GM12878 (cell line): ENCODE results near the gene LRRC74B.

Experiments used
- CBX5 ChIP-seq: sonication (generic); IDR thresholded peaks from 2 replicates; pipeline ENCODE4 v1.6.1; 2016; ENCODE audit warnings: low read depth, moderate library complexity, mild to moderate bottlenecking, inconsistent platforms
- CREM ChIP-seq: IDR thresholded peaks from 2 replicates; pipeline ENCODE4 v1.6.1; 2014; ENCODE audit warnings: antibody characterized with exemption, low read depth
- CTCF ChIP-seq, 3 experiments: IDR thresholded peaks in 2 of 3; conservative IDR thresholded peaks in 1 of 3; 2 replicates each; pipeline ENCODE4 v1.5.1; 2011; ENCODE audit warnings: low read depth in 3 of 3, low read length in 3 of 3, mild to moderate bottlenecking in 3 of 3, control low read depth in 2 of 3, moderate library complexity in 2 of 3, inconsistent platforms in 1 of 3, mixed read lengths in 1 of 3; ENCODE audit not compliant: control insufficient read depth in 2 of 3, insufficient read depth in 1 of 3; ENCODE audit errors: extremely low read depth in 1 of 3
- EED ChIP-seq: sonication (generic); IDR thresholded peaks from 2 replicates; pipeline ENCODE4 v1.6.1; 2016; ENCODE audit warnings: antibody characterized with exemption, low read depth
- EP300 ChIP-seq, 2 experiments: fragments of 150-350 bp in 1 of 2; IDR thresholded peaks; 2 replicates each; pipeline ENCODE4 v1.6.1; 2011 to 2012; ENCODE audit warnings: low read depth in 2 of 2, low read length in 2 of 2, borderline replicate concordance in 1 of 2, improper control_type of control experiment in 1 of 2, inconsistent platforms in 1 of 2; ENCODE audit not compliant: control insufficient read depth in 1 of 2
- NFYB ChIP-seq: IDR thresholded peaks from 2 replicates; pipeline ENCODE4 v1.6.1; 2011; ENCODE audit warnings: low read depth, mild to moderate bottlenecking, low read length, improper control_type of control experiment, moderate library complexity; ENCODE audit not compliant: insufficient read depth
- POLR2A ChIP-seq: IDR thresholded peaks from 2 replicates; pipeline ENCODE4 v1.6.1; 2011; ENCODE audit warnings: low read depth, mild to moderate bottlenecking, low read length
- SMAD5 ChIP-seq: IDR thresholded peaks from 2 replicates; pipeline ENCODE4 v1.6.1; 2016; ENCODE audit warnings: antibody characterized with exemption, low read depth
- STAT1 ChIP-seq: fragments of 450-650 bp; conservative IDR thresholded peaks from 2 replicates; pipeline ENCODE4 v1.6.1; 2014; ENCODE audit warnings: antibody characterized with exemption, mild to moderate bottlenecking
- STAT3 ChIP-seq: IDR thresholded peaks from 2 replicates; pipeline ENCODE4 v1.6.1; 2011; ENCODE audit warnings: low read depth, low read length, improper control_type of control experiment
- ZNF384 ChIP-seq: IDR thresholded peaks from 2 replicates; pipeline ENCODE4 v1.6.1; 2012; ENCODE audit warnings: low read depth, mild to moderate bottlenecking, low read length, improper control_type of control experiment, borderline replicate concordance

GRCh38 chr22:21016644-21017420 is 28.9 kb upstream of the LRRC74B start:
- no peak for TF ChIP-seq EED
- no peak for TF ChIP-seq CBX5
- TF ChIP-seq CTCF (IDR thresholded peaks at IDR 0.05 in 2 of 3, conservative IDR thresholded peaks at IDR 0.05 in 1 of 3; ENCODE audit: control insufficient read depth in 2 of 3, extremely low read depth in 1 of 3, insufficient read depth in 1 of 3, low read depth in 3 of 3, low read length in 3 of 3), result no peak
- no peak for TF ChIP-seq POLR2A
- no peak for TF ChIP-seq STAT3
- TF ChIP-seq ZNF384, result no peak
- TF ChIP-seq EP300 (IDR thresholded peaks at IDR 0.05; ENCODE audit: borderline replicate concordance in 1 of 2, control insufficient read depth in 1 of 2, low read depth in 2 of 2, low read length in 2 of 2), result no peak
- no peak for TF ChIP-seq STAT1
- no peak for TF ChIP-seq SMAD5
- no peak for TF ChIP-seq CREM
- no peak for TF ChIP-seq NFYB
